IPS-15b (cell line): ENCODE data around the gene GABBR2.
"Not testable (repeated sequence)": the region's sequence is repeated elsewhere in the genome, so short reads cannot be mapped to it uniquely, and the experiment has no call there.

ENCODE experiments used
- H3K27me3 ChIP-seq: one replicate; pipeline ENCODE4 v1.6.1; 2013; ENCODE audit warnings: low read length; ENCODE audit not compliant: control insufficient read depth, insufficient read depth
- H3K36me3 ChIP-seq: one replicate; pipeline ENCODE4 v1.6.1; 2013; ENCODE audit warnings: low read length; ENCODE audit not compliant: control insufficient read depth, insufficient read depth
- H3K4me1 ChIP-seq: one replicate; pipeline ENCODE4 v1.6.1; 2013; ENCODE audit warnings: mild to moderate bottlenecking, low read length; ENCODE audit not compliant: control insufficient read depth, insufficient read depth
- H3K4me3 ChIP-seq: one replicate; pipeline ENCODE4 v1.5.1; 2013; ENCODE audit warnings: low read depth, low read length
- H3K9ac ChIP-seq: one replicate; pipeline ENCODE4 v1.6.1; 2013; ENCODE audit warnings: low read depth, mild to moderate bottlenecking, low read length
- H3K9me3 ChIP-seq: one replicate; pipeline ENCODE4 v1.6.1; 2013; ENCODE audit warnings: mild to moderate bottlenecking, low read length; ENCODE audit not compliant: control insufficient read depth, insufficient read depth

Gene GABBR2

GRCh38 chr9:98599566-98600216, 109.0 kb downstream of the GABBR2 start:
- Histone ChIP-seq H3K9me3 (no peaks in the 10 kb centered on the region), H3K36me3 (no peaks in the 10 kb centered on the region), H3K4me1 (no peaks in the 10 kb centered on the region), H3K4me3 (no peak overlapping the region), H3K27me3 (no peaks in the 10 kb centered on the region), H3K9ac (no peak overlapping the region)

DNA sequence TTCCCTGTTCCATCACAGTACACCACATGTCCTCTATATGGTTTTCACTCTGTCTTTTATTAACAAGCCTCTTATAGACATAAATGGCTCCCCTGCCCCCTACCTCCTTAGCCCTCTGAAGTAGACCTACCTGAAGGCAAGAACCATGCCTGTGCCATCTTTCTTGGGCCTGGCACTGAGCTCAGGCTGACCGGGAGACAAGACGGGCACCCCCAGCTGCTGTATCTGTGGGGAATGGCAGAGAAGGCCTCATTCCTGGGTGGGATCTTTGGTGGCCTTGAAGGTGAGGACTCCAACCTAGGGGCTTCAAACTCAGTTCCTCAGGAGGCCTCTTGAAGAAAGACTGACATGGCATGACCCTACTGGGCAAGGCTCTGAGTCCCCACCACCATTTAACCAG, 109.9 kb downstream of the GABBR2 start:
- no peaks in the 10 kb centered on the region for H3K27me3 ChIP-seq
- H3K4me1 ChIP-seq, result no peaks in the 10 kb centered on the region
- H3K9me3 ChIP-seq, result no peaks in the 10 kb centered on the region
- H3K9ac ChIP-seq, result no peak overlapping the region
- no peaks in the 10 kb centered on the region for H3K36me3 ChIP-seq
- no peak overlapping the region for H3K4me3 ChIP-seq

DNA sequence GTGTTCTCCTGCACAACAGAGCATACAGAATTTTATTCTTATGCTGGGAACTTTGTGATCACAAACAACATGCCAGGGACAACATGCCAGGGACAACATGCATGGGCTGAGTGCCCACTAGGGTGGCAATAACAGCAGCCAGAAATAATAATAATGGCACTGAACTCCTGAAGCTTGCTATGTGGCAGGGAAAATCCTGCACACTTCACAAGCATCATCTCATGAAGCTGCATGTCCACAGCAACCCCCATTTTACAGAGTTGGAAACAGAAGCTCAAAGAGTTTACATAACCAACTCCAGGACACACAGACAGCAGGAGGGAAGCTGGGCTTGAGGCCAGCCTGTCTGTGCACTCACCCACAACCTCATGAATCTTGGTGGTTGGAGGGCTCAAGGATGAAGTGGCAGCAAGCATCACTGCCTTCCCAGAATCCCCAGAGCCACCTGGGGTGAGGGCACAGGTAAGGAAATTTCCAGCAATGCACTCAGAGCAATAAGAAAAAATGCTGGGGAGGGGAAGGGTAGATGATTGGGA, 111.4 kb downstream of the GABBR2 start:
- Histone ChIP-seq H3K9me3 (no peaks in the 10 kb centered on the region), H3K4me1 (no peaks in the 10 kb centered on the region), H3K36me3 (no peaks in the 10 kb centered on the region), H3K4me3 (no peak overlapping the region), H3K27me3 (no peaks in the 10 kb centered on the region), H3K9ac (no peak overlapping the region)

GRCh38 chr9:98596486-98596885, 112.2 kb downstream of the GABBR2 start:
- Histone ChIP-seq H3K36me3 (no peaks in the 10 kb centered on the region), H3K27me3 (no peaks in the 10 kb centered on the region), H3K9ac (no peak overlapping the region), H3K4me1 (no peaks in the 10 kb centered on the region), H3K4me3 (no peak overlapping the region), H3K9me3 (no peaks in the 10 kb centered on the region)

- H3K4me3 ChIP-seq, result no peak overlapping the region
- H3K36me3 ChIP-seq, result no peaks in the 10 kb centered on the region
- no peaks in the 10 kb centered on the region for H3K4me1 ChIP-seq
- H3K9me3 ChIP-seq, result no peaks in the 10 kb centered on the region
- no peak overlapping the region for H3K9ac ChIP-seq
- no peaks in the 10 kb centered on the region for H3K27me3 ChIP-seq
Measured at GRCh38 chr9:98594546-98595160, 114.1 kb downstream of the GABBR2 start.

GRCh38 chr9:98593354-98594253, 115.1 kb downstream of the GABBR2 start:
- Histone ChIP-seq H3K36me3 (no peaks in the 10 kb centered on the region), H3K9me3 (no peaks in the 10 kb centered on the region), H3K4me1 (no peaks in the 10 kb centered on the region), H3K9ac (no peak overlapping the region), H3K27me3 (no peaks in the 10 kb centered on the region), H3K4me3 (no peak overlapping the region)

DNA sequence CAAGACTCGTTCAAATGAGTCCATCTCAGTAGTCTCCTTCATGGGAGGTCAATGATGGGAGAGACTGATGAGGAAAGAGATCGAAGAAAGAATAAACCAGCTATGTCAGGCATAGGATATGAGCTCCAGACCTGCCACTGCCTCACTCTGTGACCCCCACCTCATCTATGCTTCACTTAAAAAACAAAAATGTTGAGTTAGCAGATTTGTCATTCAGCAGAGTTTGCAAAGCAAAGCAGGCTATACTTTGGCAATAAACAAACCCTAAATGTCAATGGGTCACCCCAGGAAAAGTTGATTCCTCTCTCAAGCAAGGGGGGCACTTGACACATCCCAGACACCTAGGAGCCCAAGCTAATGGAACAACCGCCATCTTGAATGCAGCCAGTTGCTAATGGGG, 117.0 kb downstream of the GABBR2 start:
- H3K9ac ChIP-seq, result no peak overlapping the region
- no peak overlapping the region for H3K4me3 ChIP-seq
- no peaks in the 10 kb centered on the region for H3K9me3 ChIP-seq
- no peaks in the 10 kb centered on the region for H3K27me3 ChIP-seq
- no peaks in the 10 kb centered on the region for H3K4me1 ChIP-seq
- no peaks in the 10 kb centered on the region for H3K36me3 ChIP-seq

GRCh38 chr9:98590101-98590500, 118.6 kb downstream of the GABBR2 start:
- Histone ChIP-seq H3K27me3 (no peaks in the 10 kb centered on the region), H3K4me3 (no peak overlapping the region), H3K4me1 (no peaks in the 10 kb centered on the region), H3K36me3 (no peaks in the 10 kb centered on the region), H3K9ac (no peak overlapping the region), H3K9me3 (no peaks in the 10 kb centered on the region)

DNA sequence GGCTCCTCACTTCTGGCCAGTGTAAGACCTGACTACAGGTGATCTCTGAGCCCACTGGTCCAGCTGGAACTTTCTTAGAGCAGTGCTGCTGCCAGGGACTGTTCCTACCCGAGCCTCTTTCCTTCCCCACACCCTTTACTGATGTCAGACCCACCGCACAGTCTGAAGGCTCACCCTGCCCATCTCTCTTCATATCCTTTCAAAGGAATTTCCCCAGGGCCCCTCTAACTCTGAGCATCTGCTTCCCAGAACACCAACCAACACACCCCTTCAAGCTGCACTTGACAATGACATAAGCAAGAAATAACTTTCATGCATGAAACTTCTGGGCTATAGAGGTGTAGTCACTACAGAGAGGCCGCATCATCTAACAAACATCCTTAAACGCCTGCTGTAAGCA, 119.6 kb downstream of the GABBR2 start:
- H3K4me1 ChIP-seq, result no peaks in the 10 kb centered on the region
- H3K9ac ChIP-seq, result no peak overlapping the region
- no peaks in the 10 kb centered on the region for H3K27me3 ChIP-seq
- no peaks in the 10 kb centered on the region for H3K36me3 ChIP-seq
- no peaks in the 10 kb centered on the region for H3K9me3 ChIP-seq
- H3K4me3 ChIP-seq, result no peak overlapping the region

DNA sequence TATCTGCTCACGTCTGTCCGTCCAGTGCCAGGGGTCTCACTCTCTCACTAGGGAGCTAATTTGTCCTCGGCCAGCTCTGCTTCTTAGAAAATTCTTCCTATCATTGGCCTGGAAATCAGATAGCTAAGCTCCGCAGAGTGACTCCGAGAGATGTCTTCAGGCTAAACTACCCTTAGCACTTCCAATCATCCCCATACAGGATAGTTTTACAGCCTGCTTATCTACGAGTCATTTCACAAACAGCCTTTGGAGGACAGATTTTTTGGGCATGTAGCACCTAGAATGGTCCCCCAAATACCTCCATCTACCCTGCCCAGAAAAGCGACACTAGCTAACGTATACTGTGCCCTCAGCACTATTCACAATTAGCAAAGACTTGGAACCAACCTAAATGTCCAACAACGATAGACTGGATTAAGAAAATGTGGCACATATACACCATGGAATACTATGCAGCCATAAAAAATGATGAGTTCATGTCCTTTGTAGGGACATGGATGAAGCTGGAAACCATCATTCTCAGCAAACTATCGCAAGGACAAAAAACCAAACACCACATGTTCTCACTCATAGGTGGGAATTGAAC, 123.8 kb downstream of the GABBR2 start:
- not testable (repeated sequence) for H3K27me3 ChIP-seq, H3K4me3 ChIP-seq, H3K4me1 ChIP-seq, H3K36me3 ChIP-seq, H3K9ac ChIP-seq, H3K9me3 ChIP-seq

GRCh38 chr9:98584059-98584458, 124.7 kb downstream of the GABBR2 start:
- Histone ChIP-seq H3K27me3 (no peaks in the 10 kb centered on the region), H3K9ac (no peak overlapping the region), H3K36me3 (no peaks in the 10 kb centered on the region), H3K4me1 (no peaks in the 10 kb centered on the region), H3K4me3 (no peak overlapping the region), H3K9me3 (no peaks in the 10 kb centered on the region)
